Spleen (tissue), 11 donors: ENCODE results near the gene IRX1. TPM values are rescaled to one million over a fixed set of nuclear protein-coding genes. Genes with fewer than 3 reads are reported as not detected.

Experiments used
- DNase-seq: peaks from one replicate; pipeline ENCODE4 v3.0.0-alpha.2; 2020
- H3K27ac ChIP-seq, 8 donors: fragments of 200-600 bp; sonication (generic) in 7 of 8; 1 replicate in 4 of 8; 2 replicates in 4 of 8; pipeline versions ENCODE4 v1.5.0 to v1.8.0; 2016 to 2021; ENCODE audit warnings: inconsistent platforms in 4 of 8, mild to moderate bottlenecking in 4 of 8, moderate library complexity in 1 of 8
- H3K27me3 ChIP-seq, 7 donors: fragments of 200-600 bp; sonication (generic) in 6 of 7; replicated peaks in 1 of 7; 1 replicate in 4 of 7; 2 replicates in 3 of 7; pipeline versions ENCODE4 v1.5.0 to v1.8.0; 2016 to 2021; ENCODE audit warnings: inconsistent platforms in 3 of 7, mild to moderate bottlenecking in 1 of 7
- H3K36me3 ChIP-seq, 6 donors: fragments of 200-600 bp; sonication (generic) in 5 of 6; 1 replicate in 4 of 6; 2 replicates in 2 of 6; pipeline versions ENCODE4 v1.5.0 to v1.8.0; 2016 to 2021; ENCODE audit warnings: inconsistent platforms in 2 of 6
- H3K4me1 ChIP-seq, 6 donors: fragments of 200-600 bp; sonication (generic) in 5 of 6; 1 replicate in 3 of 6; 2 replicates in 3 of 6; pipeline versions ENCODE4 v1.5.0 to v1.8.0; 2016 to 2021; ENCODE audit warnings: inconsistent platforms in 3 of 6
- H3K4me3 ChIP-seq, 8 donors: fragments of 200-600 bp; sonication (generic) in 7 of 8; 1 replicate in 4 of 8; 2 replicates in 4 of 8; pipeline versions ENCODE4 v1.5.0 to v1.8.0; 2016 to 2021; ENCODE audit warnings: inconsistent platforms in 4 of 8, mild to moderate bottlenecking in 4 of 8, moderate library complexity in 2 of 8
- H3K9me3 ChIP-seq, 8 donors: fragments of 200-600 bp; sonication (generic) in 7 of 8; 1 replicate in 4 of 8; 2 replicates in 4 of 8; pipeline versions ENCODE4 v1.5.0 to v1.8.0; 2016 to 2021; ENCODE audit warnings: inconsistent platforms in 4 of 8
- POLR2A ChIP-seq, 3 donors: fragments of 450-650 bp; IDR thresholded peaks; one replicate each; pipeline ENCODE4 v1.5.1; 2017; ENCODE audit warnings: antibody characterized with exemption in 3 of 3, mild to moderate bottlenecking in 1 of 3
- POLR2AphosphoS5 ChIP-seq, 3 donors: sonication (generic); formaldehyde crosslinking; IDR thresholded peaks; one replicate each; pipeline ENCODE4 v1.5.1; 2017; ENCODE audit warnings: antibody characterized with exemption in 3 of 3
- WGBS, 5 donors: extraction: QIAGEN DNeasy Blood & Tissue Kit in 3 of 5; methylation state at CpG; one replicate each; pipeline versions ENCODE4 v1.1.5 to v1.1.7; 2013 to 2018; 5-methylcytosine and 5-hydroxymethylcytosine counted together
- intact Hi-C: fragments of 100-400 bp; cut with DNase I; formaldehyde crosslinking; loops from one replicate; pipeline ENCODE4 v1.15.0; 2023; ENCODE audit warnings: low total_unique reads
- polyA plus RNA-seq, 3 donors: library from polyadenylated mRNA; stranded (reverse); fragments of 200-250 nt; gene quantifications; one replicate each; pipeline ENCODE4 v1.2.1, GENCODE V29; 2013
- total RNA-seq, 7 donors: library from RNA; depleted of rRNA in 3 of 7; stranded (reverse); fragments of >200 nt in 3 of 7; fragmentation: NEBNext Ultra II Directional in 4 of 7; extraction: Animal tissue kit (Norgen Biotek cat#: 25700) in 4 of 7; gene quantifications; one replicate each; pipeline versions ENCODE4 v1.1.0 to v1.2.1, GENCODE V29; 2016 to 2021
- TF ChIP-seq, protein P1 (sequence below), 11 experiments: fragments of 200-600 bp in 7 of 11; fragments of 450-650 bp in 4 of 11; sonication (generic) in 4 of 11; IDR thresholded peaks in 8 of 11; conservative IDR thresholded peaks in 3 of 11; 1 replicate in 7 of 11; 2 replicates in 4 of 11; pipeline versions ENCODE4 v1.4.0 to v1.8.0; 2016 to 2021; ENCODE audit warnings: antibody characterized with exemption in 11 of 11, inconsistent platforms in 4 of 11, mild to moderate bottlenecking in 1 of 11
- donor health status: healthy with polysubstance abuse.
- donor health status: DM: no; HTN: no; CAD: no; lungs with moderate emphysema.
- donor health status: DM: no; HTN: no; CAD: no.
- donor health status: Bipolar disorder and iron deficiency.
- donor health status: healthy.
- donor health status: DM: no; HTN: no; CAD: no.
- donor health status: DM: yes; HTN: yes; CAD: no.

The IRX1 gene
- total and polyA plus RNA-seq, 10 donors, result not detected

DNA sequence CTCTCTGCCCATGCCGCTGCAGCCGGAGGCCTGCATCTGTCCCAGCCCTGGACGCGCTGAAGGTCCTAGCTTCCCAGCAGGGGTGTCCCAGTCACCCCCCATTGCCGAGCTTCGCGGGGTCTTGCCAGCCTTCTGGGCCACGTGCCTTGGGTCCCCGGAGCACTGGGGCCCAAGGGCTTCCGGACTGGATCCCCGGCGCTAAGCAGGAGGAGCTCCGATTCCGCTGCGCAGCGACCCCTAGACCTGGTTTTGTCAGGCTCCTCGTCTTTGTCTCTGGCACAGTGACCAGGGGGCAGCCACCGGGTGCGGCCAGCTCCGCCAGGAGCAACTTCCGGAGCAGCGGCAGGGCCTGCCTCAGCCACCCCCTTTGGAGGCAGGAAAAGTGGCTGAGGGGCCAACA lies 3.3 kb upstream of the IRX1 start:
- intact Hi-C loops, result no loop called here
- WGBS, 5 donors, result 0 to 14% (median 6%) methylated on average over 1 to 22 of the region's 22 CpGs
- H3K4me1 ChIP-seq, result peaks cover 0 to 40% (median 12%) of the 10 kb centered on the region in 6 donors
- TF ChIP-seq, protein P1, sequence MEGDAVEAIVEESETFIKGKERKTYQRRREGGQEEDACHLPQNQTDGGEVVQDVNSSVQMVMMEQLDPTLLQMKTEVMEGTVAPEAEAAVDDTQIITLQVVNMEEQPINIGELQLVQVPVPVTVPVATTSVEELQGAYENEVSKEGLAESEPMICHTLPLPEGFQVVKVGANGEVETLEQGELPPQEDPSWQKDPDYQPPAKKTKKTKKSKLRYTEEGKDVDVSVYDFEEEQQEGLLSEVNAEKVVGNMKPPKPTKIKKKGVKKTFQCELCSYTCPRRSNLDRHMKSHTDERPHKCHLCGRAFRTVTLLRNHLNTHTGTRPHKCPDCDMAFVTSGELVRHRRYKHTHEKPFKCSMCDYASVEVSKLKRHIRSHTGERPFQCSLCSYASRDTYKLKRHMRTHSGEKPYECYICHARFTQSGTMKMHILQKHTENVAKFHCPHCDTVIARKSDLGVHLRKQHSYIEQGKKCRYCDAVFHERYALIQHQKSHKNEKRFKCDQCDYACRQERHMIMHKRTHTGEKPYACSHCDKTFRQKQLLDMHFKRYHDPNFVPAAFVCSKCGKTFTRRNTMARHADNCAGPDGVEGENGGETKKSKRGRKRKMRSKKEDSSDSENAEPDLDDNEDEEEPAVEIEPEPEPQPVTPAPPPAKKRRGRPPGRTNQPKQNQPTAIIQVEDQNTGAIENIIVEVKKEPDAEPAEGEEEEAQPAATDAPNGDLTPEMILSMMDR (IDR thresholded peaks at IDR 0.05 in 8 of 11, conservative IDR thresholded peaks at IDR 0.05 in 3 of 11), result no peak
- no peak for TF ChIP-seq POLR2AphosphoS5 (IDR thresholded peaks at IDR 0.05)
- H3K9me3 ChIP-seq, result peaks cover 0 to 21% (median 0%) of the 10 kb centered on the region in 8 donors
- peaks cover 0 to 98% (median 81%) of the 10 kb centered on the region in 7 donors for H3K27me3 ChIP-seq
- no peak for DNase-seq
- no peaks in the 10 kb centered on the region for H3K36me3 ChIP-seq
- no peak overlapping the region for H3K27ac ChIP-seq
- no peak overlapping the region for H3K4me3 ChIP-seq

DNA sequence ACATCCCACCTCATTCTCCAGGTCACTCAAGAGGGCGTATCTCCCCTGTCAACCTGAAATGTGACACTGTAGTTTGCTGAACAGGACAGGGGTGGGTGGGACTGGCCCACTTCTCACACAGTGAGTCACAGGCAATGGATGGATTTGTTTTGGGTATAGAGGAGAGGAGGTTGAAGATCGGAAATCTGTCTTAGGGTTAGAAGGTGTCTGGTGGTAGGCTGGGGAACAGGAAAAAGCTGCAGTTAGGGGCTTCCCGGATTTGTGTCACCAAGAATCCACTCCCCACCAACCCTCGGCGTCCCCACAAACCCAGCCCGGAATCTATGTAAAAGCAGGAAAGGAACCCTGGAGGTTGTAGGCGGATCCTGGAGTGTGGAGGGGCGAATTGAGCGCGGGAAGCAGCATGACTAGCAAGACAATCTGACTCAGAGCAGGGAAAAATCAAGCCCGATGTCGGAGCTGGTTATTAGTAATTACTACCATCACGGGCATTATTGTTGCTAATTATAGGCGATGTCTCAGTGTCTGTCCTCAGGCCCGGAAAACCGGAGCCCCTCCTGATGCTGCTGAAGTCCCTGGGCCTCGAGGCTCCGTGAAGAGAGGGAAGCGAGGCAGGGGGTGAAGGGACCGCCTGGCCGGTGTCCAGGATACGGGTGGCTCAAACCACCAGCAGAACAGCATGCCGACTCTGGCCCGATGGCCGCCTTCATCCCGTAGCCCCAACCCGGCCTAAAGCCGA lies 1.7 kb upstream of the IRX1 start:
- Histone ChIP-seq H3K36me3 (no peaks in the 10 kb centered on the region), H3K27me3 (peaks cover 0 to 100% (median 93%) of the 10 kb centered on the region in 7 donors), H3K4me1 (peaks cover 0 to 40% (median 12%) of the 10 kb centered on the region in 6 donors), H3K4me3 (peak overlapping the region in 1 of 8 donors; percentile 8), H3K9me3 (peaks cover 0 to 19% (median 0%) of the 10 kb centered on the region in 8 donors), H3K27ac (no peak overlapping the region)
- no peak for TF ChIP-seq POLR2A (IDR thresholded peaks at IDR 0.05)
- TF ChIP-seq, protein P1 (IDR thresholded peaks at IDR 0.05 in 8 of 11, conservative IDR thresholded peaks at IDR 0.05 in 3 of 11), result no peak
- TF ChIP-seq POLR2AphosphoS5 (IDR thresholded peaks at IDR 0.05), result no peak
- no peak for DNase-seq
- WGBS, 5 donors, result 2 to 9% (median 3%) methylated on average over 18 to 28 of the region's 28 CpGs
- intact Hi-C loops, result no loop called here

DNA sequence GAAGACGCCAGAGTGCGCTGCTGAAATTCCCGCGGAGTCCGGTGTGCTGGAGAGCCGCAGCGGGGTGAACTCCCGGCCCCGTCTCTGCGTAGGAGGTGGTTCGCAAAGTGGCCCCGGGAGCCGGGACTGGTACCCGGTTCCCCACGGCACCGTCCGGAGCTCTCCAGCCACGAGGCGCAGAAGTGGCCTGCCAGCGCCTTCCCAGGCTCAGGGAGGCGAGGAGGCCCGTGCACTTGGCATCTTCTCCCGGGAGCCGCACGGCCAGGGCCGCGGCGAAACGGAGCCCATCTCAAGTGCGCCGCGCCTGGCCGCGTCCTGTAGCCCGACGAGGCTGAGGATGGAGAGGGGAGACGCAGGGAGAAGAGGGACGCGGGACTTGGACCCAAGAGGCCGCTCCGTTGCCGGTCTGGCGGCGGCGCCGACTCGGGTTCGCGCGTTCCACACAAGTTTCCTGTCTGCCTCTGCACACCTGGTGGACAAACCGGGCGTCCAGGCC lies 1.1 kb upstream of the IRX1 start:
- H3K36me3 ChIP-seq, result no peaks in the 10 kb centered on the region
- peak overlapping the region in 3 of 8 donors; percentile 8 to 39 (median 10) for H3K4me3 ChIP-seq
- DNase-seq, result no peak
- peaks cover 0 to 19% (median 0%) of the 10 kb centered on the region in 8 donors for H3K9me3 ChIP-seq
- H3K4me1 ChIP-seq, result peaks cover 0 to 40% (median 12%) of the 10 kb centered on the region in 6 donors
- no peak overlapping the region for H3K27ac ChIP-seq
- intact Hi-C loops, result no loop called here
- 1 to 6% (median 4%) methylated on average over 17 to 52 of the region's 52 CpGs for WGBS, 5 donors
- TF ChIP-seq, protein P1 (IDR thresholded peaks at IDR 0.05 in 8 of 11, conservative IDR thresholded peaks at IDR 0.05 in 3 of 11), result no peak
- TF ChIP-seq POLR2A (IDR thresholded peaks at IDR 0.05) (no peak), POLR2AphosphoS5 (IDR thresholded peaks at IDR 0.05) (no peak)
- peaks cover 0 to 100% (median 95%) of the 10 kb centered on the region in 7 donors for H3K27me3 ChIP-seq

DNA sequence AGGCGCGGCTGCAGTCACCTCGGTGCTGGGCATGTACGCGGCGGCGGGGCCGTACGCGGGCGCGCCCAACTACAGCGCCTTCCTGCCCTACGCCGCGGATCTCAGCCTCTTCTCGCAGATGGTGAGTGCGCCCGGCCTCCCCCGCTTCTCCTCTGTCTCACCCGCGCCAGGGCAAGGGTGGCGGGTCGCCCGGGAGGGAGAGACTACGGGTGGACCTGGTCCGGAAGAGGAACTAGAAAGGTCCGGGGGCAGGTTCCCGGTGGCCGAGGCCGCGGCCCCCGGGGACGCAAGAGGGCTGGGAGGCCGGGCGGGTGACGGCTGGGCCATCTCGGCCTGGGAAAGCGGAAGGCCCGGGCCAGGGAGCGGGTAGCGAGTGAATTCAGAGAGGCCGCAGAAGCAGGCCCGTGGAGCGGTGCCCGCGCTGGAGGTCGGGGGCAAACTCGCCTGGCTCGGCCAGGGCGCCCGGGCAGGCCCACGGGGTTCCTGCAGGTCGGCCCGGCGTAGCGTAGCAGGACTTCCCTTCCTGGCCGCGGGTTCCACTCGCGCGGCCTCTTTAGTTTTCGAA lies 711 bp downstream of the IRX1 start:
- no peak for DNase-seq

More for the DNA sequence above, 711 bp downstream of the IRX1 start:
- Histone ChIP-seq H3K27ac (no peak overlapping the region), H3K27me3 (peaks cover 2 to 100% (median 98%) of the 10 kb centered on the region in 7 donors), H3K36me3 (no peaks in the 10 kb centered on the region), H3K4me3 (peak overlapping the region in 2 of 8 donors; percentile 7 to 39), H3K9me3 (peaks cover 0 to 17% (median 0%) of the 10 kb centered on the region in 8 donors), H3K4me1 (peaks cover 0 to 44% (median 12%) of the 10 kb centered on the region in 6 donors)
- intact Hi-C loops, result no loop called here
- 2 to 21% (median 4%) methylated on average over 19 to 63 of the region's 63 CpGs for WGBS, 5 donors
- TF ChIP-seq, protein P1 (IDR thresholded peaks at IDR 0.05 in 8 of 11, conservative IDR thresholded peaks at IDR 0.05 in 3 of 11), result no peak
- no peak for TF ChIP-seq POLR2A (IDR thresholded peaks at IDR 0.05)
- TF ChIP-seq POLR2AphosphoS5 (IDR thresholded peaks at IDR 0.05), result no peak
